SH-SY5Y (cell line): ENCODE results near the gene P4HA3.

Source experiments
- GATA2 ChIP-seq: IDR thresholded peaks from 2 replicates; pipeline ENCODE4 v1.6.1; 2011; ENCODE audit warnings: mild to moderate bottlenecking, low read depth, low read length
- GATA3 ChIP-seq: IDR thresholded peaks from 2 replicates; pipeline ENCODE4 v1.6.1; 2011; ENCODE audit warnings: low read depth, mild to moderate bottlenecking, low read length, moderate library complexity

GRCh38 chr11:74339619-74340018 lies 28.2 kb upstream of the P4HA3 start:
- TF ChIP-seq GATA2 (no peak), GATA3 (no peak)
